ENCODE results near the gene SSBP1.

Gene SSBP1

DNA sequence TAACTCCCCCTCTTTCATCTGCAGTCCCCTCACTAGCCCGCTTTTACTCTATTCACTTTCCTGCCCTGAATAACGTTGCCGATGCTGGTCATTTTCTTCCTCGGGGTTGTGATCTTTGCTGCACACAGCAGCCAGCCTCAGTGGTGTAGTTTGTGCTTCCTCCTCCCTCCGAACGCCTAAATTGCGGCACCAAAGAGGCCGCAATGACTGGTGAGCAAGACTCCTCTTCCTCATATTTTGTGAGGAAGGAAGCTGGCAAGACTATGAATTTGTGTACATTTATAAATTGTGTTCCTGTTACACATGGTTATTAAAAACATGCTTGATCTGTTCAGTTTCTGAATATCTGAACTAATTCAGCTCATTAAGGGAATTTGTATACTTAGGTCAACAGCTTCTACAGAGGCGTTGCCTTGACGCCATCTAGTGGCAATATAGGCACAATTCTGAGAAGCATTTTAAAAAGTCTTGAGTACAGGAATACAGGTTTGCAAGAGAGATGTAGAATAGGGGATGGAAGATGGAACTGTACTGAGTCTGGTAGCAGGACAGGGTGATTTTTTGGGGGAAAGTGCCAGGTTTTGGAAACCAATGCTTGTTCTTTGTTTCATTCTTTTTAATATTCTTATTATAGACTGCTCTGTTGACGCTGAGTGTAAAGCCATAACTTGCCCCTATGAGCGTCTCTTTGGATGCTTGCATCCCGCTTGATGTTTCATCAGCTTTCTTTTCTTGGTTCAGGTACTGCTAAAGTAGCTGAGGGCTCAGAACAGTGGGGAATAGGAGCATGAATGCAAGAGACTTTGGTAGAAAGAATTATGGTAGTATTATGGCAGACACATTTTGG lies 47.8 kb downstream of the SSBP1 start:
- DNase-seq: no peak

DNA sequence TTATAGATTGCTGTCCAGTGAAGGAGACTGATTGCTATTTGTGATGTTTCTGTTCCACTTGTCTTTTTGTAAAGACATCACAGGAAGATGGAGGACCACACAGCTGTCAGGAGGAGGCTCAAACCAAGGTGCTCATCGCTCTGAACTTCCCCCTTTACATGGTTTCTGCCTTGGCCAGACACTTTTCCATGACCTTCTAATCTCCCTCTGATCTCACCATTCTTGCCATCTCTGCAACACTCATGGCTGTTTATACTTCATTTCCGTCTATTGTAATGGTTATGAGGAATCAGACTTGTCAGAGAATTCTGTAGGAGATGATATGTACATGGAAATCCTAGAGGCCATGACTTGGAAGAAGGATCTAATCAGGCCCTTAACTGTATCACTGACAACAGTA lies 50.1 kb downstream of the SSBP1 start:
- DNase-seq: no peak

DNA sequence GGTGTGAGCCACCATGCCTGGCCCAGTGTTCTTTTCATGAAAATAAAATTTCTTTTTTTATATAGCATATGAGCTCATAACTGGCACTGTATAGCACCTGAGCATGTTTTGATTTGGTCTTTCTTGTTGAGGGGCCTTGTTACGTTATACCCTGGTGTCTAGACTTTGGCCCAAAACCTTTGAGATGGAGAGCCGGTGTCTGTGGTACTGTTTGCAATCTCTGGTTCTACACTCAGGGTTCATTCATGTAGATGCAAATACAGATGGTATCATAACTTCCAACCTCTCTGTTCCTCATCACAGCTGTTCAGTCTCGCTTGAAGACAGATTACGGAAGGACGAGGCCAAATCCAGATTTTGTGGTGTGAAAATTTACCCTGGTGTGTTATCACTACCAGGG lies 51.8 kb downstream of the SSBP1 start, which contains the start of gene TAS2R5:
Gene TAS2R5, plus strand, starts transcription at position 301 of the 400 bp plus-strand sequence. CDS start 145 bp downstream, outside the sequence.
- no peak for DNase-seq

DNA sequence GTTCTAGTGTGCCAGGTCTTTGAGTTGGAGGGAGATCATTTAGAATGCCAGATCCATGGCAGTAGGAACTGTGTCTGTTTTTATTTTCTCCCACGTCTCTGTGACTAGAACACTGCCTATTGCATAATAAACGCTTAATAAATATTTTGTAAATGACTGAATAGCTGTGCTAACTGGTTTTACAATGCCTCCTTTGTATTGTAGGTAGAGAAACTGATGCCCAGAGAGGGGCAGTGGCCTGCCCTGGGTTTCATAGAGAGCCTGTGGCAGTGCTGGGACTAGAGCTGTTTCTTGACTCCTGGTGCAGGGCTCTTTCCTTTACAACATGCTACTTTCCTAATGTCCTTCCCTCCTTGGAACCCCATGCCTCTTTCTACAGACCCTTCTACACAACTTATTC lies 54.4 kb downstream of the SSBP1 start:
- DNase-seq: no peak
